GM21576 (cell line): ENCODE measurements around the gene TAS2R46.
"Not testable (repeated sequence)": the region's sequence is repeated elsewhere in the genome, so short reads cannot be mapped to it uniquely, and the experiment has no call there.

Experiments
- ATAC-seq: cut with Tn5 transposase; IDR thresholded peaks from one replicate; pipeline ENCODE4 v1.9.1; 2021; ENCODE audit warnings: mild to moderate bottlenecking, moderate library complexity; ENCODE audit not compliant: unreplicated experiment

TAS2R46 gene

GRCh38 chr12:11040162-11040561 lies 21.9 kb downstream of the TAS2R46 start:
- no peak for ATAC-seq

GRCh38 chr12:11039171-11039570 lies 22.9 kb downstream of the TAS2R46 start:
- ATAC-seq, result no peak

- ATAC-seq, result not testable (repeated sequence)
Observed at GRCh38 chr12:11033959-11034358, 28.1 kb downstream of the TAS2R46 start.

GRCh38 chr12:11031307-11031706 lies 30.8 kb downstream of the TAS2R46 start, which contains the start of gene TAS2R31:
Gene TAS2R31, minus strand, starts transcription at chr12:11031407. Its CDS starts 72 bp downstream, at chr12:11031335.
- no peak for ATAC-seq

GRCh38 chr12:11026118-11026517 lies 36.0 kb downstream of the TAS2R46 start:
- ATAC-seq, result no peak

- ATAC-seq, result no peak
Observed at GRCh38 chr12:11023387-11023786, 38.7 kb downstream of the TAS2R46 start.

GRCh38 chr12:11022520-11022919 lies 39.6 kb downstream of the TAS2R46 start, which contains the start of gene TAS2R19:
Gene TAS2R19, minus strand, starts transcription at chr12:11022620. Its CDS starts 49 bp downstream, at chr12:11022571.
- ATAC-seq, result no peak

- ATAC-seq, result no peak
Observed at GRCh38 chr12:11016937-11017336, 45.2 kb downstream of the TAS2R46 start.

GRCh38 chr12:11015775-11016430 lies 46.2 kb downstream of the TAS2R46 start:
- no peak for ATAC-seq

GRCh38 chr12:11014234-11014633 lies 47.9 kb downstream of the TAS2R46 start:
- no peak for ATAC-seq
